ENCODE data around the gene FMNL2. TPM values are rescaled to one million over a fixed set of nuclear protein-coding genes. Genes with fewer than 3 reads are reported as not detected.

FMNL2 gene
- polyA plus RNA-seq, 3 donors: 5.0 to 41.3 (median 22.3) TPM

GRCh38 chr2:152411154-152411553 is 76.2 kb downstream of the FMNL2 start:
- H3K27ac ChIP-seq (ENCODE audit: low read depth, low read length): no peak overlapping the region

GRCh38 chr2:152413228-152414030 is 78.5 kb downstream of the FMNL2 start:
- no peak overlapping the region for H3K27ac ChIP-seq (ENCODE audit: low read depth, low read length)
- WGBS, 3 donors: 74 to 93% (median 88%) methylated on average over 3 of the region's 3 CpGs

GRCh38 chr2:152415231-152415642 is 80.3 kb downstream of the FMNL2 start:
- 44 to 67% (median 62%) methylated on average over 3 of the region's 3 CpGs for WGBS, 3 donors
- H3K27ac ChIP-seq (ENCODE audit: low read depth, low read length): no peak overlapping the region

- H3K27ac ChIP-seq (ENCODE audit: low read depth, low read length): no peak overlapping the region
- 73 to 79% (median 77%) methylated on average over 3 of the region's 3 CpGs for WGBS, 3 donors
These were observed 80.8 kb downstream of the FMNL2 start for GRCh38 chr2:152415796-152416195.

- no peak overlapping the region for H3K27ac ChIP-seq (ENCODE audit: low read depth, low read length)
- 47 to 88% (median 57%) methylated on average over 3 of the region's 3 CpGs for WGBS, 3 donors
These were observed 83.7 kb downstream of the FMNL2 start for GRCh38 chr2:152418688-152419087.

GRCh38 chr2:152419944-152420343 is 85.0 kb downstream of the FMNL2 start:
- no peak overlapping the region for H3K27ac ChIP-seq (ENCODE audit: low read depth, low read length)
- WGBS, 3 donors: 80 to 84% (median 81%) methylated on average over 2 of the region's 2 CpGs

GRCh38 chr2:152420363-152420762 is 85.4 kb downstream of the FMNL2 start:
- WGBS, 3 donors: 82 to 93% (median 90%) methylated on average over 3 of the region's 3 CpGs
- H3K27ac ChIP-seq (ENCODE audit: low read depth, low read length): no peak overlapping the region

GRCh38 chr2:152420936-152421335 is 86.0 kb downstream of the FMNL2 start:
- WGBS, 3 donors: 85 to 91% (median 88%) methylated on average over 7 of the region's 7 CpGs
- no peak overlapping the region for H3K27ac ChIP-seq (ENCODE audit: low read depth, low read length)

GRCh38 chr2:152421521-152422370 is 86.8 kb downstream of the FMNL2 start:
- H3K27ac ChIP-seq (ENCODE audit: low read depth, low read length): peak overlapping the region; percentile 46
- WGBS, 3 donors: 44 to 48% (median 46%) methylated on average over 8 of the region's 8 CpGs

GRCh38 chr2:152423684-152424083 is 88.7 kb downstream of the FMNL2 start:
- H3K27ac ChIP-seq (ENCODE audit: low read depth, low read length): no peak overlapping the region

GRCh38 chr2:152425765-152426727 is 91.1 kb downstream of the FMNL2 start:
- H3K27ac ChIP-seq (ENCODE audit: low read depth, low read length): no peak overlapping the region
- 60 to 86% (median 81%) methylated on average over 8 of the region's 8 CpGs for WGBS, 3 donors

- WGBS, 3 donors: 85 to 92% (median 85%) methylated on average over 4 of the region's 4 CpGs
These were observed 91.8 kb downstream of the FMNL2 start for GRCh38 chr2:152426801-152427200.

GRCh38 chr2:152427902-152428301 is 92.9 kb downstream of the FMNL2 start:
- 58 to 73% (median 61%) methylated on average over 1 of the region's 1 CpG for WGBS, 3 donors
- no peak overlapping the region for H3K27ac ChIP-seq (ENCODE audit: low read depth, low read length)

More at GRCh38 chr2:152426801-152427200, 91.8 kb downstream of the FMNL2 start:
- no peak overlapping the region for H3K27ac ChIP-seq (ENCODE audit: low read depth, low read length)

- 76 to 90% (median 88%) methylated on average over 8 of the region's 8 CpGs for WGBS, 3 donors
- H3K27ac ChIP-seq (ENCODE audit: low read depth, low read length): no peak overlapping the region
These were observed 94.0 kb downstream of the FMNL2 start for GRCh38 chr2:152428800-152429582.

- no peak overlapping the region for H3K27ac ChIP-seq (ENCODE audit: low read depth, low read length)
- 69 to 85% (median 72%) methylated on average over 1 of the region's 1 CpG for WGBS, 3 donors
These were observed 95.9 kb downstream of the FMNL2 start for GRCh38 chr2:152430876-152431275.

- WGBS, 3 donors: 76 to 93% (median 87%) methylated on average over 4 of the region's 4 CpGs
- H3K27ac ChIP-seq (ENCODE audit: low read depth, low read length): no peak overlapping the region
These were observed 96.6 kb downstream of the FMNL2 start for GRCh38 chr2:152431370-152432098.

- WGBS, 3 donors: 18 to 70% (median 27%) methylated on average over 3 of the region's 3 CpGs
- no peak overlapping the region for H3K27ac ChIP-seq (ENCODE audit: low read depth, low read length)
These were observed 97.3 kb downstream of the FMNL2 start for GRCh38 chr2:152432206-152432653.

Measured in adipose tissue (tissue), 3 donors.